KMS-11 (cell line): ENCODE results near the gene USP40.
A peak's percentile ranks its signal among the peaks of the same experiment; 100 is the strongest.

ENCODE experiments used
- H2AFZ ChIP-seq: fragments of 200-600 bp; sonication (generic); 2 replicates; pipeline ENCODE4 v1.6.1; 2016; ENCODE audit warnings: antibody characterized with exemption, mixed run types, low read depth
- H3K27ac ChIP-seq: fragments of 200-600 bp; sonication (generic); 2 replicates; pipeline ENCODE4 v1.6.1; 2016; ENCODE audit warnings: mild to moderate bottlenecking, mixed run types
- H3K27me3 ChIP-seq: fragments of 200-600 bp; sonication (generic); 2 replicates; pipeline ENCODE4 v1.6.1; 2017; ENCODE audit warnings: mild to moderate bottlenecking, low read depth, mixed run types, moderate library complexity; ENCODE audit not compliant: insufficient read depth
- H3K36me3 ChIP-seq: fragments of 200-600 bp; sonication (generic); 2 replicates; pipeline ENCODE4 v1.6.1; 2017; ENCODE audit warnings: mild to moderate bottlenecking, mixed run types; ENCODE audit not compliant: insufficient read depth
- H3K4me1 ChIP-seq: fragments of 200-600 bp; sonication (generic); 2 replicates; pipeline ENCODE4 v1.6.1; 2016; ENCODE audit warnings: mild to moderate bottlenecking, low read depth, mixed run types; ENCODE audit not compliant: poor library complexity, severe bottlenecking
- H3K4me2 ChIP-seq: fragments of 200-600 bp; sonication (generic); 2 replicates; pipeline ENCODE4 v1.7.0; 2016; ENCODE audit warnings: mild to moderate bottlenecking, mixed run types
- H3K4me3 ChIP-seq: fragments of 200-600 bp; sonication (generic); IDR thresholded peaks from 2 replicates; pipeline ENCODE4 v1.6.1; 2017; ENCODE audit warnings: low read depth, low read length, mixed read lengths; ENCODE audit not compliant: insufficient read depth
- H3K79me2 ChIP-seq: fragments of 200-600 bp; sonication (generic); 2 replicates; pipeline ENCODE4 v1.6.1; 2016; ENCODE audit warnings: low read depth, mixed run types; ENCODE audit not compliant: insufficient read depth
- H3K9ac ChIP-seq: fragments of 200-600 bp; sonication (generic); 2 replicates; pipeline ENCODE4 v1.6.1; 2016; ENCODE audit warnings: mild to moderate bottlenecking, mixed run types
- H4K20me1 ChIP-seq: fragments of 200-600 bp; sonication (generic); 2 replicates; pipeline ENCODE4 v1.6.1; 2016; ENCODE audit warnings: mild to moderate bottlenecking, mixed run types; ENCODE audit not compliant: insufficient read depth
- TF ChIP-seq, protein P1 (sequence below): fragments of 200-600 bp; sonication (generic); conservative IDR thresholded peaks from 2 replicates; pipeline ENCODE4 v1.6.1; 2017; ENCODE audit warnings: low read depth, mild to moderate bottlenecking, antibody characterized with exemption, low read length, moderate library complexity, mixed read lengths

Gene USP40, protein sequence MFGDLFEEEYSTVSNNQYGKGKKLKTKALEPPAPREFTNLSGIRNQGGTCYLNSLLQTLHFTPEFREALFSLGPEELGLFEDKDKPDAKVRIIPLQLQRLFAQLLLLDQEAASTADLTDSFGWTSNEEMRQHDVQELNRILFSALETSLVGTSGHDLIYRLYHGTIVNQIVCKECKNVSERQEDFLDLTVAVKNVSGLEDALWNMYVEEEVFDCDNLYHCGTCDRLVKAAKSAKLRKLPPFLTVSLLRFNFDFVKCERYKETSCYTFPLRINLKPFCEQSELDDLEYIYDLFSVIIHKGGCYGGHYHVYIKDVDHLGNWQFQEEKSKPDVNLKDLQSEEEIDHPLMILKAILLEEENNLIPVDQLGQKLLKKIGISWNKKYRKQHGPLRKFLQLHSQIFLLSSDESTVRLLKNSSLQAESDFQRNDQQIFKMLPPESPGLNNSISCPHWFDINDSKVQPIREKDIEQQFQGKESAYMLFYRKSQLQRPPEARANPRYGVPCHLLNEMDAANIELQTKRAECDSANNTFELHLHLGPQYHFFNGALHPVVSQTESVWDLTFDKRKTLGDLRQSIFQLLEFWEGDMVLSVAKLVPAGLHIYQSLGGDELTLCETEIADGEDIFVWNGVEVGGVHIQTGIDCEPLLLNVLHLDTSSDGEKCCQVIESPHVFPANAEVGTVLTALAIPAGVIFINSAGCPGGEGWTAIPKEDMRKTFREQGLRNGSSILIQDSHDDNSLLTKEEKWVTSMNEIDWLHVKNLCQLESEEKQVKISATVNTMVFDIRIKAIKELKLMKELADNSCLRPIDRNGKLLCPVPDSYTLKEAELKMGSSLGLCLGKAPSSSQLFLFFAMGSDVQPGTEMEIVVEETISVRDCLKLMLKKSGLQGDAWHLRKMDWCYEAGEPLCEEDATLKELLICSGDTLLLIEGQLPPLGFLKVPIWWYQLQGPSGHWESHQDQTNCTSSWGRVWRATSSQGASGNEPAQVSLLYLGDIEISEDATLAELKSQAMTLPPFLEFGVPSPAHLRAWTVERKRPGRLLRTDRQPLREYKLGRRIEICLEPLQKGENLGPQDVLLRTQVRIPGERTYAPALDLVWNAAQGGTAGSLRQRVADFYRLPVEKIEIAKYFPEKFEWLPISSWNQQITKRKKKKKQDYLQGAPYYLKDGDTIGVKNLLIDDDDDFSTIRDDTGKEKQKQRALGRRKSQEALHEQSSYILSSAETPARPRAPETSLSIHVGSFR

DNA sequence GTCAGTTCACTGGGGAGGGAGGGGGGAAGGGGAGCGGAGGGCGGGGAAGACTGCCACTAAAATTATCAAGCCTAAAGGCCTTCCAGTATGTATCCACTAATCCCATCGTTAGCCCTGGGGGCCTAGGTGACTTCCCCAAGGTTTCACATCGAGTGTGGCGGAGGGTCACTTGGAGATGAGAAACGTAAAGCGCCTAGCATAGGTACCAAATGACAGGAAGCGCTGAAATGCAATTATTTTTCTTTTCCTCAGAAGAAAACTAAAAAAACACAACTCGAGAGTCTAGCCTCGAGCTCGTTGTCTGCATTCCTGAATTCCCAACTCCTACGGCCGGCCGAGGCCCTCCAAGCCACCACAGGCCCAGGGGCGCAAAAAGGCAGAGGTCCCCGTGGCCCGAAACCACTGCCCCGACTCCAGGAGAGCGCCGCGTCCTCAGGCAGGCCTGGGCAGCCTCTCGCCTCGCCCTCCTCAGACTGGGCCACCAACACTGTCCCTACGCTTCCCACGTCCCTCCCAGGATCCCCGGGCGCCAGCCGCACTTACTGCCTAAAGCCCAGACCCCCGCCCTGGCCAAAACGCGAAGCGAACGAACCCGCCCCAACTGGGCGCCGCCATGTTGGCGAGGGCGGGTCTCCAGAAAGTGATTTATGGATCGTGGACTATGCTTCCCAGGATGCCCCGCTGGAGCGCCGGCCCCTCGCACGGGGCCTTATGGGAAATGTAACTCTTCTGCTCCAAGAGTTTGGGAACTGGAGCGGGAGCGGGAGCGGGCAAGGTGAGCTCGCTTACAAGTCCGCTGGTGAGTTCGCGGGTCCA is at the start of gene USP40:
Gene USP40, minus strand, starts transcription at position 642 of the 816 bp plus-strand sequence. CDS start 1,228 bp downstream, outside the sequence.
- peak within 1 kb of the TSS; percentile 97 for H3K9ac ChIP-seq
- no peaks in the 10 kb centered on the region for H3K36me3 ChIP-seq
- peaks cover 7% of the 10 kb centered on the region for H3K4me1 ChIP-seq
- H2AFZ ChIP-seq, result peak within 1 kb of the TSS; percentile 99
- H4K20me1 ChIP-seq, result no peaks in the 10 kb centered on the region
- peak within 1 kb of the TSS; percentile 92 for H3K4me3 ChIP-seq
- TF ChIP-seq, protein P1, sequence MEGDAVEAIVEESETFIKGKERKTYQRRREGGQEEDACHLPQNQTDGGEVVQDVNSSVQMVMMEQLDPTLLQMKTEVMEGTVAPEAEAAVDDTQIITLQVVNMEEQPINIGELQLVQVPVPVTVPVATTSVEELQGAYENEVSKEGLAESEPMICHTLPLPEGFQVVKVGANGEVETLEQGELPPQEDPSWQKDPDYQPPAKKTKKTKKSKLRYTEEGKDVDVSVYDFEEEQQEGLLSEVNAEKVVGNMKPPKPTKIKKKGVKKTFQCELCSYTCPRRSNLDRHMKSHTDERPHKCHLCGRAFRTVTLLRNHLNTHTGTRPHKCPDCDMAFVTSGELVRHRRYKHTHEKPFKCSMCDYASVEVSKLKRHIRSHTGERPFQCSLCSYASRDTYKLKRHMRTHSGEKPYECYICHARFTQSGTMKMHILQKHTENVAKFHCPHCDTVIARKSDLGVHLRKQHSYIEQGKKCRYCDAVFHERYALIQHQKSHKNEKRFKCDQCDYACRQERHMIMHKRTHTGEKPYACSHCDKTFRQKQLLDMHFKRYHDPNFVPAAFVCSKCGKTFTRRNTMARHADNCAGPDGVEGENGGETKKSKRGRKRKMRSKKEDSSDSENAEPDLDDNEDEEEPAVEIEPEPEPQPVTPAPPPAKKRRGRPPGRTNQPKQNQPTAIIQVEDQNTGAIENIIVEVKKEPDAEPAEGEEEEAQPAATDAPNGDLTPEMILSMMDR, result no peak
- H3K4me2 ChIP-seq, result peak within 1 kb of the TSS; percentile 66
- no peaks in the 10 kb centered on the region for H3K79me2 ChIP-seq
- H3K27ac ChIP-seq, result peak within 1 kb of the TSS; percentile 90
- H3K27me3 ChIP-seq, result no peaks in the 10 kb centered on the region

DNA sequence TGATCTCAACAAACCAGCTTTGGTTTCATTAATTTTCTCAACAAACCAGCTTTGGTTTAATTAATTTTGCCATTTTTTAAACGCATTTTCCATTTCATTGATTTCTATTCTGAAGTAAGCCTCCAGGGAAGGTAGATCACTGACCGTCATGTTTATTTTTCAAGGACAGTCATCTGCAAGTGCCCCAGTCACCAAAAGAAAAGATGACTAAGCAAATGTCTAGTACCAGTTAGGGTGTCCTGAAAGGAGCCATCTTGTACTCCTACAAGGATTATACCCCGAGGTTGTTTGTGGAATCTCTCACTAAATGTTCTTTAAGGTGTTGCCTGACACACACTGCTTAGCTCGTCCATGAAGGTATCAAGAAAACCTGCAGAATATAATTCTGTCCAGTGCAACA is 44.7 kb upstream of the USP40 start:
- no peak overlapping the region for H3K4me2 ChIP-seq
- no peak overlapping the region for H3K4me3 ChIP-seq
- no peak overlapping the region for H2AFZ ChIP-seq
- H3K27ac ChIP-seq, result no peak overlapping the region
- H3K4me1 ChIP-seq, result no peaks in the 10 kb centered on the region
- H3K79me2 ChIP-seq, result no peaks in the 10 kb centered on the region
- H3K9ac ChIP-seq, result no peak overlapping the region
- no peaks in the 10 kb centered on the region for H3K27me3 ChIP-seq
- TF ChIP-seq, protein P1, result no peak
- no peaks in the 10 kb centered on the region for H4K20me1 ChIP-seq
- H3K36me3 ChIP-seq, result no peaks in the 10 kb centered on the region

DNA sequence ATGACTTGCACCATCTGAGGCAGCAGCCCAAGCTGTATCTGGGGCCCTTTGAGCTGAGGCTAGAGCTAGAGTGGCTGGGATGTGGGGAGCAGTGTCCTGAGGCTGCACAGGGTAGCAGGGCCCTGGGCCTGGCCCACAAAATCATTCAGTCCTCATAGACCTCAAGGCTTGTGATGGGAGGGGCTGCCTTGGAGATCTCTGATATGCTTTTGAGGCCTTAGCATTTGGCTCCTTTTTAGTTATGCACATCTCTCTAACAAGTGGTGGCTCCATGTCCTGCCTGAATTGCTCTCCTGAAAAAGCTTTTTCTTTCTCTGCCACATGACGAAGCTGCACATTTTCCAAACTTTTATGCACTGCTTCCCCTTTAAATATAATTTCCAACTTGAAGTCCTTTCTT is 39.1 kb upstream of the USP40 start:
- H3K36me3 ChIP-seq, result no peaks in the 10 kb centered on the region
- H3K27ac ChIP-seq, result no peak overlapping the region
- H3K27me3 ChIP-seq, result no peaks in the 10 kb centered on the region
- H3K9ac ChIP-seq, result no peak overlapping the region
- H3K79me2 ChIP-seq, result no peaks in the 10 kb centered on the region
- no peak overlapping the region for H3K4me3 ChIP-seq
- no peaks in the 10 kb centered on the region for H3K4me1 ChIP-seq
- no peak overlapping the region for H3K4me2 ChIP-seq
- no peaks in the 10 kb centered on the region for H4K20me1 ChIP-seq
- TF ChIP-seq, protein P1, result no peak
- H2AFZ ChIP-seq, result no peak overlapping the region
